ENCODE results near the gene CDKN2AIP.

Gene CDKN2AIP

DNA sequence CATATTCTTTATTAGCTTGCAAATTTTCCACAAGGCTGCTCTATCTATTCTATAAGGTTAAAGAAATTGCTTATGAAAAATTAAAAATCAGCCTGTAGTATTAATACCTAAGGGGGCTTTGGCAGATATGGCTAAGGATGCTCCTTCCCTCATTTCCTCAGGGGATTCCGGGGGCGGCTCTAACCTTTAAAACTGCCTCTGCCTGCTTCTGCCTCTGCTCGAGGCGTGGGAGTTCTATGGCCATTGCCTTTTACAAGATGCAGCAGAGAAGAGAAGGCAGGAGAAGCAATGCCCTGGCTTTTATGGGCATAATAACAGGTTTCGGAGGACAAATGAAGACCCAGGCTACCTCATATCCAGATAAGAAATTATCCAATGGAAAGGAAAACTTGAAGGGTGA lies 8.6 kb upstream of the CDKN2AIP start:
- Histone ChIP-seq H3K4me3 (ENCODE audit: low read depth in 1 of 2, low read length in 2 of 2) (no peak overlapping the region), H3K9ac (ENCODE audit: low read length) (no peak overlapping the region), H3K36me3 (ENCODE audit: insufficient read depth, low read length) (no peaks in the 10 kb centered on the region), H3K9me3 (ENCODE audit: low read length) (no peaks in the 10 kb centered on the region), H3K27me3 (ENCODE audit: control insufficient read depth in 1 of 2, insufficient read depth in 2 of 2, low read length in 2 of 2) (no peaks in the 10 kb centered on the region), H3K4me1 (ENCODE audit: insufficient read depth, low read length) (no peaks in the 10 kb centered on the region), H3K27ac (ENCODE audit: low read depth, low read length) (no peak overlapping the region)

DNA sequence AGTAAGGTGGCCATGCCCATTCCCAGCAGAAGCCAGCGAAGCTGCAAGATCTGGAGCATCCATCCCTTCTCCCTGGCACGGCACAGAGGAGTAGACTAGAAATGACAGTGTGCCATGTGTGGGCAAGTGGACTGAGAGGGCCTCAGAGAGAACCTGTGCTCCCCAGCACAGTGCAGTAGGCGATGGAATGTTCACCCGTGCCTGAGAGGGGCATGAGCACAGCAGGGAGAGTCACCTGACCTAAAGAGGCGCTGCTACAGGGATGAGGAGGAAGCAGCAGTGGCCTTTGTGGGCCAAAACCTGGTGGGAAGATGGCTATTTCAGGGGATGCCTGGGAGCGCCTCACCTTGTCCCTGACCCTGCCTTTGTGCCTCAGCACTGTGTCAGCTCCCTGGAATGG lies 8.0 kb upstream of the CDKN2AIP start:
- Histone ChIP-seq H3K36me3 (ENCODE audit: insufficient read depth, low read length) (no peaks in the 10 kb centered on the region), H3K4me1 (ENCODE audit: insufficient read depth, low read length) (no peaks in the 10 kb centered on the region), H3K9me3 (ENCODE audit: low read length) (no peaks in the 10 kb centered on the region), H3K27me3 (ENCODE audit: control insufficient read depth in 1 of 2, insufficient read depth in 2 of 2, low read length in 2 of 2) (no peaks in the 10 kb centered on the region), H3K27ac (ENCODE audit: low read depth, low read length) (no peak overlapping the region), H3K9ac (ENCODE audit: low read length) (no peak overlapping the region), H3K4me3 (ENCODE audit: low read depth in 1 of 2, low read length in 2 of 2) (no peak overlapping the region)

DNA sequence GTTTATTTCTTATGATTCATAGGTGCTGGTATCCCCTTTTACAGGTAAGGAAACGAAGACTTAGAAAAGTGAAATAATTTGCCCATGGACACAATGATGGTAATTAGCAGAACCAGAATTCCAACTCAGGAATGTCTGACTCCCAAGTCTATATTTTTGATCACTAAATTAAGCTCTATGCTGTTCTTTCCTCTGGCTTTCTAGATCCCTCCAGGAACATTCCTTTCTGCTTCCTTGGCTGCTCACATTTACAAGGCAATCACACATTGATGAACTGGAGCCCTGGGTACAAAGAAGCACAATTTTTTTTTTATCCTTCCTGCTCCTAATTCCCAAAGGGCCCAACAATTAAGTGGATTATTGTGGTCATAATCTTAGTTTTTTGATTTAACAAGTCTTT lies 7.0 kb upstream of the CDKN2AIP start:
- Histone ChIP-seq H3K4me1 (ENCODE audit: insufficient read depth, low read length) (no peaks in the 10 kb centered on the region), H3K27me3 (ENCODE audit: control insufficient read depth in 1 of 2, insufficient read depth in 2 of 2, low read length in 2 of 2) (no peaks in the 10 kb centered on the region), H3K27ac (ENCODE audit: low read depth, low read length) (no peak overlapping the region), H3K4me3 (ENCODE audit: low read depth in 1 of 2, low read length in 2 of 2) (no peak overlapping the region), H3K36me3 (ENCODE audit: insufficient read depth, low read length) (no peaks in the 10 kb centered on the region), H3K9ac (ENCODE audit: low read length) (no peak overlapping the region), H3K9me3 (ENCODE audit: low read length) (no peaks in the 10 kb centered on the region)

DNA sequence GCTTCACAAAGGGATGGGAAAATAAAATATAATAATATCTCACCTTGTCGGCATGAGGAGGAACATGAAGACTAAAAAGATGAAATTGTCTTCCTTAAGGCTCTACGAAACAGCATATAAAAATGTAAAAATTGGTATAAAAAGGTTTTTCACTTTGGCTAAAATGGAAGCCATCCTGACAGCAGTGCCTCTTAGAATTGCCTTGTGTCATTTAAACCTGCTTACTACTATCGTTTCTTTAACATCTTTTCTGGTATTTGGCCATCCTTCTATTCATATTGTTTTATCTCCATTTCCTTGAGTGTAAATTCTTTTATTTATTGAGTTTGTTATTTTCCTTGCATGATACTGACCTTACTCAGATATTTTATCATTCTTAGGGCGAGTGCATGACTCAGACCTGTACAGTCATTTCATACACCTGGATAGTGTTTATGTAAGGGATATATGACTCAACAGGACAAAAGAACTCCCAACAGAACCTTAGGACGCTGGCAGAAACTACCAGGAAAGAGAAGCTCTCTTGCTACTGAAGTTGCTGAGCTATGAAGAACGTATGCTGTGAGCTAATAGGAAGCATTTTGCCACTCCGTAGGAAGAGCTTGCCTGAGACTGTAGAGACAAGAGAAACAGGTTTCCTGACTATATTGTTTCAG lies 5.8 kb upstream of the CDKN2AIP start:
- Histone ChIP-seq H3K9ac (ENCODE audit: low read length) (no peak overlapping the region), H3K4me1 (ENCODE audit: insufficient read depth, low read length) (peaks cover 6% of the 10 kb centered on the region), H3K27ac (ENCODE audit: low read depth, low read length) (no peak overlapping the region), H3K9me3 (ENCODE audit: low read length) (no peaks in the 10 kb centered on the region), H3K4me3 (ENCODE audit: low read depth in 1 of 2, low read length in 2 of 2) (no peak overlapping the region), H3K36me3 (ENCODE audit: insufficient read depth, low read length) (no peaks in the 10 kb centered on the region), H3K27me3 (ENCODE audit: control insufficient read depth in 1 of 2, insufficient read depth in 2 of 2, low read length in 2 of 2) (no peaks in the 10 kb centered on the region)

DNA sequence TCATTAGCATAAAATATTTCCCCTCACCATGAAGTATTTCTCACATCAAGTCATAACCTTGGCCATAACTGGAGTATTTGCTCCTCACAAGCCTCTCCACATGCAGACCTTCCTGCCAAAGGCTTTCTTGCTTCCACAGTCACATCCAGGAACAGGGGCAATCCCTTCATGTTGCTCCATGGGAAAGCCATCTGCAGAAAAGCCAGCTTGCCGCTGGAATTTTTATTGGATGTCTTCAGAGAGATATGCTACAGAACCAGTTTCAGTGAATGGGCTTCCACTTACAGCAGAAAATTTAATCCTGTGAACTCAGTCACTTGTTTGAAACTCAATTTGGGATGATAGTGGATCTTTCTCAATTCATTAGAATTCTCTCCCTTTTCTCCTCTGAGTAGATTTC lies 3.2 kb upstream of the CDKN2AIP start:
- Histone ChIP-seq H3K27ac (ENCODE audit: low read depth, low read length) (no peak overlapping the region), H3K4me1 (ENCODE audit: insufficient read depth, low read length) (peaks cover 15% of the 10 kb centered on the region), H3K9me3 (ENCODE audit: low read length) (no peaks in the 10 kb centered on the region), H3K27me3 (ENCODE audit: control insufficient read depth in 1 of 2, insufficient read depth in 2 of 2, low read length in 2 of 2) (no peaks in the 10 kb centered on the region), H3K36me3 (ENCODE audit: insufficient read depth, low read length) (peaks cover 5% of the 10 kb centered on the region), H3K9ac (ENCODE audit: low read length) (no peak overlapping the region), H3K4me3 (ENCODE audit: low read depth in 1 of 2, low read length in 2 of 2) (no peak overlapping the region)

DNA sequence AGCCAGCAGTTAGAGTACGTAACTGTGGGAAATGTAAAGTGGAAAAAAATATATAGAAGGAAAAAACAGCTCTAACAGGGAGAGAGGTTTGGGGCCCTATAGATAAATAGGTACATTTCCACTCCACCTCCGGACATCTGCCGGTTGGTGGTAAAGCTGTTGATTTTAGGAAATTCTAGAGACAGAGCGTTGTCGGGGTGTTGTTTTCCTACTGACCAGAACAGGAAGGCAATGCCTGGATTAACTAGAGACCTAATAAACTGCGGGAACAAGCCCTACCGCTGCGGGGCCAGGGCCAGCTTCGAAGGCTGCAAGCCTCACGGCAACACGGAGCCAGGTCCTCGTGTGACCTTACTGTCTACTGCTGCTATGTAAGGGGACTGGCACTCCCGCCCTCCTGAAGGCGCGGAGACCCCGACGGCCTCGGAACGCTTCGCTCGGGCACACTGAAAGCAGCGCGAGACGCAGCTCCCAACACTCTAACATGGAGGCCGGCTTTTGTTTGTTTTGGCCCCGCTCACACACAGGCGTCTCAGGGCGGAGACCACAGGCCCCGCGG lies 702 bp upstream of the CDKN2AIP start:
- peak overlapping the region; percentile 87 to 95 for H3K4me3 ChIP-seq (ENCODE audit: low read depth in 1 of 2, low read length in 2 of 2)
- H3K9me3 ChIP-seq (ENCODE audit: low read length): no peaks in the 10 kb centered on the region
- peak overlapping the region; percentile 100 for H3K27ac ChIP-seq (ENCODE audit: low read depth, low read length)
- H3K4me1 ChIP-seq (ENCODE audit: insufficient read depth, low read length): peaks cover 28% of the 10 kb centered on the region
- peak overlapping the region; percentile 89 for H3K9ac ChIP-seq (ENCODE audit: low read length)
- no peaks in the 10 kb centered on the region for H3K27me3 ChIP-seq (ENCODE audit: control insufficient read depth in 1 of 2, insufficient read depth in 2 of 2, low read length in 2 of 2)
- peaks cover 18% of the 10 kb centered on the region for H3K36me3 ChIP-seq (ENCODE audit: insufficient read depth, low read length)

DNA sequence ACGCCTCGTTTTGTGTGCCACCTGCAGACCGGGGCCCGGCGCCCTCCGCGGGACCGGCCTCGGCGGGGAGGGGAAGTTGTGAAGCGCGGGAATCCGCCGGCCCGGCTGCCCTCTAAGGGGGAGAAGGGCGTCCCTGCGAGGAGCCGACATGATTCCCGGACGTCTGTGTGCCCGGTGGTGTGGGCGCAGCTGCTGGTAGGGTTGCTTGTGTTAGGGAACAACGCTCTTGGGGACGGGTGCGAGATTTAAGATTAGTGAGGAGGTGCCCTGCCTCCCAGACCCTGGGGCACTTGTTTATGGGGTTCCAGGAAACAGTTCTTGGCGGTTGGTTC lies 627 bp downstream of the CDKN2AIP start:
- H3K4me3 ChIP-seq (ENCODE audit: low read depth in 1 of 2, low read length in 2 of 2): peak overlapping the region; percentile 87 to 95
- H3K27me3 ChIP-seq (ENCODE audit: control insufficient read depth in 1 of 2, insufficient read depth in 2 of 2, low read length in 2 of 2): no peaks in the 10 kb centered on the region
- no peaks in the 10 kb centered on the region for H3K9me3 ChIP-seq (ENCODE audit: low read length)
- H3K9ac ChIP-seq (ENCODE audit: low read length): peak overlapping the region; percentile 52
- peaks cover 23% of the 10 kb centered on the region for H3K36me3 ChIP-seq (ENCODE audit: insufficient read depth, low read length)
- H3K27ac ChIP-seq (ENCODE audit: low read depth, low read length): peak overlapping the region; percentile 100
- peaks cover 36% of the 10 kb centered on the region for H3K4me1 ChIP-seq (ENCODE audit: insufficient read depth, low read length)

DNA sequence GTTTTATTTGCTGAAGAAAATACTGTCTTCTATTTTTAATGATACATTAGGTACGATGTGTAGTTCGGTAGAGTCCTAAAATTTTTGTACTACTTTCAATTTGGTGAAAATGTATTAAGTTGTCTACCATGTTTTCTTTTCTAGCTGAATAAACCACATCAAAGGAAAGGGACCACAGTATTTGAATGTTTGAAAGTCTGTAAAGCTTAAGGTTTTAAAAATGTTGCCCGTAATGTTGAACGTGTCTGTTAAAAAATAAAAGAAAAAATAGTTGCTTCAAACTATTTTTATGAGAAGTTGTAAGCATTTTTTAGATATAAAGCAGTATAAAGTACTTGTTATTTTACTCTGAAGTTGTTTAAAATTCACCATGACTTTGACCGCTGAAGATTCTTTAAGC lies 3.2 kb downstream of the CDKN2AIP start:
- Histone ChIP-seq H3K36me3 (ENCODE audit: insufficient read depth, low read length) (peaks cover 25% of the 10 kb centered on the region), H3K27me3 (ENCODE audit: control insufficient read depth in 1 of 2, insufficient read depth in 2 of 2, low read length in 2 of 2) (no peaks in the 10 kb centered on the region), H3K9me3 (ENCODE audit: low read length) (no peaks in the 10 kb centered on the region), H3K4me3 (ENCODE audit: low read depth in 1 of 2, low read length in 2 of 2) (no peak overlapping the region), H3K9ac (ENCODE audit: low read length) (no peak overlapping the region), H3K4me1 (ENCODE audit: insufficient read depth, low read length) (peaks cover 36% of the 10 kb centered on the region), H3K27ac (ENCODE audit: low read depth, low read length) (no peak overlapping the region)

DNA sequence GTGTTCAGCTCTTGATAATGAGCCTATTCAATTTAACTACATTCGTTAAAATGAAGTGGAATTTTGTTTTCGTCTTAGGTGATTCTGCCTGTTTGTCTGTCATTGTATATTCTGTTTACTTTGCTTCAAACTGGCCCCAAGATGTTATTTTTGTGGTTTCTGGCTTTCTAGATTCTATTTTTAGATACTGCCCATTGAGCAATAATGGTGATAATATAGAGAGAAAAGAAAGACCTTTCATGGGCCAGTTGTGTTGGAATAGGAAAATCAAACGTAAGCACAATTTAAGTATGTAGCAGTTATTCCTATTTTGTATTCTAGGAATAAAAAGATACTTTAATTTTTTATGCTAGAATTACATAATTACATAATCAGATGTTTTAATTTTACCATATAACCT lies 4.0 kb downstream of the CDKN2AIP start:
- Histone ChIP-seq H3K9ac (ENCODE audit: low read length) (no peak overlapping the region), H3K4me1 (ENCODE audit: insufficient read depth, low read length) (peaks cover 29% of the 10 kb centered on the region), H3K36me3 (ENCODE audit: insufficient read depth, low read length) (peaks cover 25% of the 10 kb centered on the region), H3K27ac (ENCODE audit: low read depth, low read length) (no peak overlapping the region), H3K4me3 (ENCODE audit: low read depth in 1 of 2, low read length in 2 of 2) (no peak overlapping the region), H3K9me3 (ENCODE audit: low read length) (no peaks in the 10 kb centered on the region), H3K27me3 (ENCODE audit: control insufficient read depth in 1 of 2, insufficient read depth in 2 of 2, low read length in 2 of 2) (no peaks in the 10 kb centered on the region)

DNA sequence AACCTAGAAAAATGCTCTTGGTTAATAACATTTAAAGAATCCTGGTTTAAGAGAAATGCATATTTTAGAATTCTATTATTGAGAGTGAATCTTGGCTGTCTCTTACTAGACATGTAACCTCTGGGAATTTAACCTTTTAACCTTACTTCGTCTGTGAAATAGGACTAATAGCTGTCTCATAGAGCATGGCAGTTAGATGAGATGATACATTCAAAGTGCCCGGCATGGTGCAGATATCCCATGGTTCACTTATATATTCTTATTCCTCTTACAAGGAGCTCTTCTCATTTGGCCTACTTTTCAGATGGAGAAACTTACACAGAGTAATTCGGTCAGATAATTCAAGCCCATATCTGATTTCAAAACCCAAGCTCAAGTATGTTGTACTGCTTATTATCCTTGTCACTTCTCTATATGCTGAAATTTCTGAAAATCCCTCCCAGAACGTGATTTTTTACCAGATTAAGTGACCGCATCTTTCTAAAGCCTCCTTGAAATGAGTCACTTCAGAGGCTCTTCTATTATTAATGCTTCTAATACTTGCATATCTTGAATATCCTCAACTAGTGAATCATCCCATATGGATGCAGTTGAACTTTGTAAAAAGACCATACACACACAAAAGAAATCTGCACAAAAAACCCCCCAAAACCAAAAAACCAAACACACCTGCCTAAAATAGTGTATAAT lies 4.9 kb downstream of the CDKN2AIP start:
- no peak overlapping the region for H3K27ac ChIP-seq (ENCODE audit: low read depth, low read length)
- no peak overlapping the region for H3K9ac ChIP-seq (ENCODE audit: low read length)
- H3K4me1 ChIP-seq (ENCODE audit: insufficient read depth, low read length): peaks cover 29% of the 10 kb centered on the region
- H3K9me3 ChIP-seq (ENCODE audit: low read length): no peaks in the 10 kb centered on the region
- H3K27me3 ChIP-seq (ENCODE audit: control insufficient read depth in 1 of 2, insufficient read depth in 2 of 2, low read length in 2 of 2): no peaks in the 10 kb centered on the region
- no peak overlapping the region for H3K4me3 ChIP-seq (ENCODE audit: low read depth in 1 of 2, low read length in 2 of 2)
- H3K36me3 ChIP-seq (ENCODE audit: insufficient read depth, low read length): peaks cover 25% of the 10 kb centered on the region

DNA sequence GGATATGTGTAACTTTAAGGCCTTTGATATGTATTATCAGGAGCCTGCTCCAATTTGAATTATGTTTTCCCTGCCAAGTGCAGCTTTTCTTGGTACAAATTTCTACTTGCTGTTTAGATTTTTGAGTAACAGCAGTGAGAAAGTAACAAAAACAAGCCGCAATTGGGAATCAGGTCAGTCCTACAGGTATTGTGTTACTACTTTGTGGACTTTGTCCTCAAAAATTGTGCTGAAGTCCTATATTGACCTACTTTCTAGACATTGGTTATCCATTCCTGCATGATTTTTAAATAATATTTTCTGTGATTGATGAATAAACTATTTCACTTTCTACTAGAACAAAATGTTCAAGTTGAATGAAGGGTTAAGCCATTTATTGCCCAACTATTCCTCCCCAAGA lies 5.7 kb downstream of the CDKN2AIP start:
- H3K9ac ChIP-seq (ENCODE audit: low read length): no peak overlapping the region
- H3K27ac ChIP-seq (ENCODE audit: low read depth, low read length): no peak overlapping the region
- H3K36me3 ChIP-seq (ENCODE audit: insufficient read depth, low read length): peaks cover 25% of the 10 kb centered on the region
- peaks cover 29% of the 10 kb centered on the region for H3K4me1 ChIP-seq (ENCODE audit: insufficient read depth, low read length)
- no peaks in the 10 kb centered on the region for H3K9me3 ChIP-seq (ENCODE audit: low read length)
- H3K4me3 ChIP-seq (ENCODE audit: low read depth in 1 of 2, low read length in 2 of 2): no peak overlapping the region
- no peaks in the 10 kb centered on the region for H3K27me3 ChIP-seq (ENCODE audit: control insufficient read depth in 1 of 2, insufficient read depth in 2 of 2, low read length in 2 of 2)
